B cell (primary cell): ENCODE results near the gene ZC3H7A.
"Not testable (repeated sequence)": the region's sequence is repeated elsewhere in the genome, so short reads cannot be mapped to it uniquely, and the experiment has no call there.

ENCODE experiments used
- EZH2 ChIP-seq: IDR thresholded peaks from 2 replicates; pipeline ENCODE4 v1.6.1; 2012; ENCODE audit warnings: borderline replicate concordance, low read depth, mild to moderate bottlenecking, moderate library complexity, low read length; ENCODE audit not compliant: insufficient read depth, poor library complexity, severe bottlenecking
- TF ChIP-seq, protein P1 (sequence below): fragments of 200-600 bp; IDR thresholded peaks from one replicate; pipeline ENCODE4 v1.8.0; 2022; ENCODE audit warnings: antibody characterized with exemption, mild to moderate bottlenecking

- TF ChIP-seq, protein P1, sequence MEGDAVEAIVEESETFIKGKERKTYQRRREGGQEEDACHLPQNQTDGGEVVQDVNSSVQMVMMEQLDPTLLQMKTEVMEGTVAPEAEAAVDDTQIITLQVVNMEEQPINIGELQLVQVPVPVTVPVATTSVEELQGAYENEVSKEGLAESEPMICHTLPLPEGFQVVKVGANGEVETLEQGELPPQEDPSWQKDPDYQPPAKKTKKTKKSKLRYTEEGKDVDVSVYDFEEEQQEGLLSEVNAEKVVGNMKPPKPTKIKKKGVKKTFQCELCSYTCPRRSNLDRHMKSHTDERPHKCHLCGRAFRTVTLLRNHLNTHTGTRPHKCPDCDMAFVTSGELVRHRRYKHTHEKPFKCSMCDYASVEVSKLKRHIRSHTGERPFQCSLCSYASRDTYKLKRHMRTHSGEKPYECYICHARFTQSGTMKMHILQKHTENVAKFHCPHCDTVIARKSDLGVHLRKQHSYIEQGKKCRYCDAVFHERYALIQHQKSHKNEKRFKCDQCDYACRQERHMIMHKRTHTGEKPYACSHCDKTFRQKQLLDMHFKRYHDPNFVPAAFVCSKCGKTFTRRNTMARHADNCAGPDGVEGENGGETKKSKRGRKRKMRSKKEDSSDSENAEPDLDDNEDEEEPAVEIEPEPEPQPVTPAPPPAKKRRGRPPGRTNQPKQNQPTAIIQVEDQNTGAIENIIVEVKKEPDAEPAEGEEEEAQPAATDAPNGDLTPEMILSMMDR: not testable (repeated sequence)
- TF ChIP-seq EZH2: not testable (repeated sequence)
Observed at GRCh38 chr16:11823645-11824044, 26.6 kb upstream of the ZC3H7A start.
